Endometrial microvascular endothelial cells (primary cell): ENCODE measurements around the gene DMRTC2. TPM values are rescaled to one million over a fixed set of nuclear protein-coding genes. Genes with fewer than 3 reads are reported as not detected.

Source experiments
- total RNA-seq: library from RNA; depleted of rRNA; stranded (reverse); fragments of >200 nt; gene quantifications from one replicate; pipeline ENCODE4 v1.2.3, GENCODE V29; 2015; ENCODE audit errors: inconsistent ontology term

The DMRTC2 gene
- total RNA-seq, 1 donor from 2014 or later = not detected

Other genes starting within 250 kb of the DMRTC2 start
- not detected for gene CEACAM4, start 218.0 kb upstream of the DMRTC2 start, total RNA-seq
- gene CEACAM7, start 156.8 kb upstream of the DMRTC2 start, total RNA-seq = not detected
- gene CEACAM5, start 136.4 kb upstream of the DMRTC2 start, total RNA-seq = not detected
- not detected for gene CEACAM6, start 89.5 kb upstream of the DMRTC2 start, total RNA-seq
- gene CEACAM3, start 48.5 kb upstream of the DMRTC2 start, total RNA-seq = not detected
- not detected for gene LYPD4, start 359 bp upstream of the DMRTC2 start, total RNA-seq
- gene RPS19, start 15.2 kb downstream of the DMRTC2 start, total RNA-seq = 1,714 TPM
- not detected for gene CD79A, start 32.2 kb downstream of the DMRTC2 start, total RNA-seq
- 89.6 TPM for gene ARHGEF1, start 38.1 kb downstream of the DMRTC2 start, total RNA-seq
- not detected for gene ERFL, start 83.4 kb downstream of the DMRTC2 start, total RNA-seq
- gene RABAC1, start 114.3 kb downstream of the DMRTC2 start, total RNA-seq = 131 TPM
- under 0.01 TPM for gene ATP1A3, start 149.2 kb downstream of the DMRTC2 start, total RNA-seq
- not detected for gene GRIK5, start 225.2 kb downstream of the DMRTC2 start, total RNA-seq
- 11.6 TPM for gene ZNF574, start 231.1 kb downstream of the DMRTC2 start, total RNA-seq